HCT116 (cell line): Measurements from ENCODE around the gene ARHGEF11. TPM values are rescaled to one million over a fixed set of nuclear protein-coding genes. Genes with fewer than 3 reads are reported as not detected.

ENCODE experiments used
- ATAC-seq: fragments of 200-7000 bp; cut with Tn5 transposase; 2 replicates; pipeline ENCODE4 v1.9.1; 2020; ENCODE audit warnings: mild to moderate bottlenecking, moderate library complexity
- BruUV-seq: library from RNA; stranded (reverse); fragments of 400-500 nt; replicated peaks from 2 replicates; lab custom pipeline; 2021; lab: Mats Ljungman, UMichigan
- CTCF ChIA-PET: fragments of 300-600 bp; sonication (Branson Sonifier 250); formaldehyde crosslinking; loops from one replicate; lab custom pipeline; 2021; ENCODE audit warnings: antibody characterized with exemption; lab: Charles Lee
- POLR2A ChIA-PET: fragments of 300-600, 350-600 bp; sonication (Branson Sonifier 250); formaldehyde crosslinking; loops from one replicate; lab custom pipeline; 2021; ENCODE audit warnings: antibody characterized with exemption; lab: Charles Lee
- RAD21 ChIA-PET, 2 experiments: fragments of 300-600 bp; sonication (Branson Sonifier 250); formaldehyde crosslinking; loops; one replicate each; lab custom pipeline; 2023; ENCODE audit warnings: low total read pairs in 2 of 2; ENCODE audit not compliant: uncharacterized antibody in 2 of 2, unreplicated experiment in 2 of 2, low non-redundant PET in 1 of 2; lab: Charles Lee
- DNase-seq: peaks from one replicate; pipeline ENCODE4 v3.0.0-alpha.2; 2010; ENCODE audit warnings: low read depth, low spot score
- H2AFZ ChIP-seq: fragments of 200-600 bp; shearing (Covaris generic), sonication (generic); 2 replicates; pipeline ENCODE4 v1.6.1; 2017; ENCODE audit warnings: low read depth, mixed run types, mixed read lengths, antibody characterized with exemption, low read length; ENCODE audit not compliant: poor library complexity, severe bottlenecking
- H3K27ac ChIP-seq: 2 replicates; pipeline ENCODE4 v1.5.1; 2012; ENCODE audit warnings: low read depth, low read length
- H3K27me3 ChIP-seq: fragments of 200-600 bp; sonication (generic); 2 replicates; pipeline ENCODE4 v1.6.1; 2016; ENCODE audit warnings: mixed run types, low read length, mixed read lengths; ENCODE audit not compliant: insufficient read depth
- H3K36me3 ChIP-seq, 2 experiments: fragments of 200-500 bp in 1 of 2; fragments of 200-600 bp in 1 of 2; sonication (Bioruptor generic) in 1 of 2; sonication (generic) in 1 of 2; 2 replicates each; pipeline versions ENCODE4 v1.5.1 to v1.6.1; 2014 to 2016; ENCODE audit warnings: low read length in 2 of 2, inconsistent platforms in 1 of 2, mixed read lengths in 1 of 2, mixed run types in 1 of 2; ENCODE audit not compliant: insufficient read depth in 2 of 2, control insufficient read depth in 1 of 2
- H3K4me1 ChIP-seq, 2 experiments: fragments of 200-600 bp in 1 of 2; sonication (generic) in 1 of 2; 2 replicates each; pipeline versions ENCODE4 v1.5.1 to v1.6.1; 2012 to 2017; ENCODE audit warnings: low read length in 2 of 2, inconsistent platforms in 1 of 2, mild to moderate bottlenecking in 1 of 2, mixed read lengths in 1 of 2, mixed run types in 1 of 2, moderate library complexity in 1 of 2; ENCODE audit not compliant: insufficient read depth in 2 of 2, control insufficient read depth in 1 of 2
- H3K4me2 ChIP-seq: fragments of 200-600 bp; sonication (generic); 2 replicates; pipeline ENCODE4 v1.6.1; 2017; ENCODE audit warnings: mixed run types, low read length, mixed read lengths
- H3K4me3 ChIP-seq, 2 experiments: fragments of 200-600 bp in 1 of 2; sonication (generic) in 1 of 2; replicated peaks in 1 of 2; 2 replicates each; pipeline ENCODE4 v1.5.1; 2011 to 2016; ENCODE audit warnings: low read length in 2 of 2, control low read depth in 1 of 2, low read depth in 1 of 2, mild to moderate bottlenecking in 1 of 2, mixed read lengths in 1 of 2, mixed run types in 1 of 2
- H3K79me2 ChIP-seq: fragments of 200-600 bp; sonication (generic); 2 replicates; pipeline ENCODE4 v1.6.1; 2017; ENCODE audit warnings: mild to moderate bottlenecking, mixed run types, low read length, moderate library complexity, mixed read lengths; ENCODE audit not compliant: insufficient read depth
- H3K9ac ChIP-seq: fragments of 200-600 bp; sonication (generic); 2 replicates; pipeline ENCODE4 v1.6.1; 2016; ENCODE audit warnings: low read length, mixed read lengths
- H3K9me2 ChIP-seq: fragments of 200-600 bp; sonication (generic), shearing (Covaris generic); 2 replicates; pipeline ENCODE4 v1.6.1; 2017; ENCODE audit warnings: mixed run types, mild to moderate bottlenecking, moderate library complexity; ENCODE audit not compliant: insufficient read depth
- H3K9me3 ChIP-seq, 2 experiments: fragments of 200-500 bp in 1 of 2; fragments of 200-600 bp in 1 of 2; sonication (Bioruptor generic) in 1 of 2; sonication (generic) in 1 of 2; 2 replicates each; pipeline ENCODE4 v1.6.1; 2014 to 2017; ENCODE audit warnings: low read length in 2 of 2, mixed read lengths in 2 of 2, inconsistent platforms in 1 of 2, low read depth in 1 of 2, mild to moderate bottlenecking in 1 of 2, mixed run types in 1 of 2, moderate library complexity in 1 of 2; ENCODE audit not compliant: control insufficient read depth in 1 of 2, insufficient read depth in 1 of 2
- H4K20me1 ChIP-seq: fragments of 200-600 bp; sonication (generic), shearing (Covaris generic); 2 replicates; pipeline ENCODE4 v1.6.1; 2017; ENCODE audit warnings: mixed run types, mild to moderate bottlenecking, moderate library complexity; ENCODE audit not compliant: insufficient read depth
- CBX3 ChIP-seq: IDR thresholded peaks from 2 replicates; pipeline ENCODE4 v1.6.1; 2012; ENCODE audit warnings: low read depth
- CTCF ChIP-seq, 3 experiments: fragments of 200-600 bp in 1 of 3; sonication (generic) in 1 of 3; IDR thresholded peaks in 2 of 3; conservative IDR thresholded peaks in 1 of 3; 2 replicates each; pipeline ENCODE4 v1.5.1; 2012 to 2017; ENCODE audit warnings: low read depth in 2 of 3, low read length in 2 of 3, antibody characterized with exemption in 1 of 3, borderline replicate concordance in 1 of 3, control low read depth in 1 of 3, mild to moderate bottlenecking in 1 of 3, mixed read lengths in 1 of 3, mixed run types in 1 of 3, moderate library complexity in 1 of 3; ENCODE audit not compliant: insufficient read depth in 1 of 3
- EZH2 ChIP-seq: fragments of 200-600 bp; sonication (generic); IDR thresholded peaks from 2 replicates; pipeline ENCODE4 v1.6.1; 2017; ENCODE audit warnings: antibody characterized with exemption, mixed run types
- POLR2A ChIP-seq: IDR thresholded peaks from 2 replicates; pipeline ENCODE4 v1.7.0; 2011; ENCODE audit warnings: borderline replicate concordance; ENCODE audit not compliant: insufficient read depth, insufficient read length; ENCODE audit errors: extremely low read depth
- POLR2AphosphoS5 ChIP-seq: IDR thresholded peaks from 2 replicates; pipeline ENCODE4 v1.6.1; 2011; ENCODE audit warnings: mild to moderate bottlenecking, low read depth, low read length, moderate library complexity
- TCF7L2 ChIP-seq: IDR thresholded peaks from 2 replicates; pipeline ENCODE4 v1.7.0; 2011; ENCODE audit warnings: borderline replicate concordance, inconsistent platforms; ENCODE audit not compliant: insufficient read depth, insufficient read length; ENCODE audit errors: extremely low read depth
- ZBTB33 ChIP-seq: IDR thresholded peaks from 2 replicates; pipeline ENCODE4 v1.6.1; 2011; ENCODE audit warnings: mild to moderate bottlenecking, low read length, moderate library complexity; ENCODE audit not compliant: insufficient replicate concordance; ENCODE audit errors: extremely low read depth
- ZFX ChIP-seq: fragments of 450-650 bp; IDR thresholded peaks from 2 replicates; pipeline ENCODE4 v1.6.1; 2017
- ZNF274 ChIP-seq: fragments of 200-500 bp; sonication (Bioruptor generic); IDR thresholded peaks from 2 replicates; pipeline ENCODE4 v1.6.1; 2014; ENCODE audit warnings: mild to moderate bottlenecking, low read depth, low read length, inconsistent platforms
- intact Hi-C: fragments of 100-400 bp; cut with micrococcal nuclease; formaldehyde crosslinking; loops from 2 replicates; pipeline ENCODE4 v1.10.0; 2022
- total RNA-seq: library from RNA; stranded (reverse); gene quantifications from one replicate; pipeline ENCODE4 v1.2.1, GENCODE V29; 2021; ENCODE audit not compliant: unreplicated experiment

Gene ARHGEF11
- total RNA-seq, 1 experiment from 2014 or later, result 28.9 TPM

GRCh38 chr1:156901590-156901900 is 144.0 kb downstream of the ARHGEF11 start:
- ChIA-PET CTCF (interaction anchor here (1.4 kb wide), 1 partner anchor 9 kb away, joined by 4 read pairs; no protein-coding TSS in a partner anchor), RAD21 (no interaction called here), POLR2A (no interaction called here)
- no peaks in the 10 kb centered on the region for H3K79me2 ChIP-seq
- H3K36me3 ChIP-seq, result no peaks in the 10 kb centered on the region
- H3K4me2 ChIP-seq, result no peak overlapping the region
- BruUV-seq, result no TSS peak
- no peak overlapping the region for H3K9ac ChIP-seq
- H2AFZ ChIP-seq, result no peak overlapping the region
- H4K20me1 ChIP-seq, result no peaks in the 10 kb centered on the region
- no peak overlapping the region for H3K4me3 ChIP-seq
- intact Hi-C loops, result no loop called here
- H3K27ac ChIP-seq, result no peak overlapping the region
- peaks cover 17 to 24% of the 10 kb centered on the region in 2 experiments for H3K4me1 ChIP-seq
- no peaks in the 10 kb centered on the region for H3K27me3 ChIP-seq
- no peak for ATAC-seq
- H3K9me2 ChIP-seq, result no peaks in the 10 kb centered on the region
- no peak for TF ChIP-seq EZH2
- no peak for TF ChIP-seq ZFX
- TF ChIP-seq CTCF (IDR thresholded peaks at IDR 0.05 in 2 of 3, conservative IDR thresholded peaks at IDR 0.05 in 1 of 3; ENCODE audit: borderline replicate concordance in 1 of 3, insufficient read depth in 1 of 3, low read depth in 2 of 3, low read length in 2 of 3), result no peak
- no peak for TF ChIP-seq TCF7L2
- TF ChIP-seq, all 23 proteins: peak for 0
- no peak for DNase-seq
- no peaks in the 10 kb centered on the region; a peak in 1 of 4 replicates for H3K9me3 ChIP-seq

GRCh38 chr1:156900896-156901589 is 144.5 kb downstream of the ARHGEF11 start:
- Histone ChIP-seq H3K36me3 (no peaks in the 10 kb centered on the region), H3K27ac (no peak overlapping the region), H3K9me2 (no peaks in the 10 kb centered on the region), H2AFZ (no peak overlapping the region), H3K4me1 (peaks cover 22 to 28% of the 10 kb centered on the region in 2 experiments), H3K4me2 (no peak overlapping the region), H3K9ac (no peak overlapping the region), H3K79me2 (no peaks in the 10 kb centered on the region), H3K27me3 (no peaks in the 10 kb centered on the region), H3K4me3 (no peak overlapping the region), H3K9me3 (no peaks in the 10 kb centered on the region), H4K20me1 (no peaks in the 10 kb centered on the region)
- DNase-seq (no peak), ATAC-seq (no peak)
- TF ChIP-seq POLR2A (no peak), POLR2AphosphoS5 (no peak), CBX3 (no peak), ZNF274 (no peak), ZBTB33 (no peak)
- no TSS peak for BruUV-seq
- CTCF ChIA-PET, result interaction anchor here (1.4 kb wide), 1 partner anchor 9 kb away, joined by 4 read pairs; no protein-coding TSS in a partner anchor
- intact Hi-C loops, result no loop called here
- RAD21 ChIA-PET, result no interaction called here
- POLR2A ChIA-PET, result no interaction called here
